Liver (tissue), 3 donors: ENCODE data around the gene CEP128.

ENCODE experiments used
- EGR1 ChIP-seq, 2 donors: IDR thresholded peaks; 2 replicates each; pipeline ENCODE4 v1.6.1; 2016 to 2018; ENCODE audit warnings: antibody characterized with exemption in 2 of 2, low read depth in 2 of 2
- FOXA1 ChIP-seq: IDR thresholded peaks from 2 replicates; pipeline ENCODE4 v1.6.1; 2016; ENCODE audit warnings: antibody characterized with exemption
- GABPA ChIP-seq, 2 donors: IDR thresholded peaks in 1 of 2; conservative IDR thresholded peaks in 1 of 2; 2 replicates each; pipeline ENCODE4 v1.6.1; 2016; ENCODE audit warnings: antibody characterized with exemption in 2 of 2, mild to moderate bottlenecking in 1 of 2, moderate library complexity in 1 of 2
- JUND ChIP-seq, 2 donors: IDR thresholded peaks; 2 replicates each; pipeline ENCODE4 v1.6.1; 2016; ENCODE audit warnings: antibody characterized with exemption in 2 of 2
- RAD21 ChIP-seq, 2 donors: IDR thresholded peaks; 2 replicates each; pipeline ENCODE4 v1.6.1; 2016; ENCODE audit warnings: antibody characterized with exemption in 2 of 2, mild to moderate bottlenecking in 2 of 2
- TAF1 ChIP-seq: conservative IDR thresholded peaks from 2 replicates; pipeline ENCODE4 v1.6.1; 2016; ENCODE audit warnings: antibody characterized with exemption, mild to moderate bottlenecking
- YY1 ChIP-seq: IDR thresholded peaks from 2 replicates; pipeline ENCODE4 v1.6.1; 2016; ENCODE audit warnings: antibody characterized with exemption, mild to moderate bottlenecking
- TF ChIP-seq, protein P1 (sequence below): fragments of 150-350 bp; IDR thresholded peaks from 2 replicates; pipeline ENCODE4 v1.5.1; 2017; ENCODE audit warnings: improper control_type of control experiment, low read depth, low read length; ENCODE audit not compliant: missing input control
- TF ChIP-seq, protein P2 (sequence below): IDR thresholded peaks from 2 replicates; pipeline ENCODE4 v1.6.1; 2016; ENCODE audit warnings: antibody characterized with exemption
- TF ChIP-seq, protein P3 (sequence below): IDR thresholded peaks from 2 replicates; pipeline ENCODE4 v1.6.1; 2016; ENCODE audit warnings: antibody characterized with exemption
- TF ChIP-seq, protein P4 (sequence below): IDR thresholded peaks from 2 replicates; pipeline ENCODE4 v1.6.1; 2016; ENCODE audit warnings: antibody characterized with exemption, mild to moderate bottlenecking
- donor health status: healthy.
- donor health status: healthy.

GRCh38 chr14:80669426-80669825, 272.1 kb downstream of the CEP128 start:
- TF ChIP-seq, protein P1, sequence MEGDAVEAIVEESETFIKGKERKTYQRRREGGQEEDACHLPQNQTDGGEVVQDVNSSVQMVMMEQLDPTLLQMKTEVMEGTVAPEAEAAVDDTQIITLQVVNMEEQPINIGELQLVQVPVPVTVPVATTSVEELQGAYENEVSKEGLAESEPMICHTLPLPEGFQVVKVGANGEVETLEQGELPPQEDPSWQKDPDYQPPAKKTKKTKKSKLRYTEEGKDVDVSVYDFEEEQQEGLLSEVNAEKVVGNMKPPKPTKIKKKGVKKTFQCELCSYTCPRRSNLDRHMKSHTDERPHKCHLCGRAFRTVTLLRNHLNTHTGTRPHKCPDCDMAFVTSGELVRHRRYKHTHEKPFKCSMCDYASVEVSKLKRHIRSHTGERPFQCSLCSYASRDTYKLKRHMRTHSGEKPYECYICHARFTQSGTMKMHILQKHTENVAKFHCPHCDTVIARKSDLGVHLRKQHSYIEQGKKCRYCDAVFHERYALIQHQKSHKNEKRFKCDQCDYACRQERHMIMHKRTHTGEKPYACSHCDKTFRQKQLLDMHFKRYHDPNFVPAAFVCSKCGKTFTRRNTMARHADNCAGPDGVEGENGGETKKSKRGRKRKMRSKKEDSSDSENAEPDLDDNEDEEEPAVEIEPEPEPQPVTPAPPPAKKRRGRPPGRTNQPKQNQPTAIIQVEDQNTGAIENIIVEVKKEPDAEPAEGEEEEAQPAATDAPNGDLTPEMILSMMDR, result no peak
- no peak for TF ChIP-seq GABPA (IDR thresholded peaks at IDR 0.05 in 1 of 2, conservative IDR thresholded peaks at IDR 0.05 in 1 of 2)
- no peak for TF ChIP-seq EGR1 (IDR thresholded peaks at IDR 0.05; ENCODE audit: low read depth in 2 of 2)
- TF ChIP-seq TAF1, result no peak
- TF ChIP-seq, protein P2, sequence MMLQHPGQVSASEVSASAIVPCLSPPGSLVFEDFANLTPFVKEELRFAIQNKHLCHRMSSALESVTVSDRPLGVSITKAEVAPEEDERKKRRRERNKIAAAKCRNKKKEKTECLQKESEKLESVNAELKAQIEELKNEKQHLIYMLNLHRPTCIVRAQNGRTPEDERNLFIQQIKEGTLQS, result no peak
- no peak for TF ChIP-seq JUND (IDR thresholded peaks at IDR 0.05)
- no peak for TF ChIP-seq RAD21 (IDR thresholded peaks at IDR 0.05)
- TF ChIP-seq, protein P3, sequence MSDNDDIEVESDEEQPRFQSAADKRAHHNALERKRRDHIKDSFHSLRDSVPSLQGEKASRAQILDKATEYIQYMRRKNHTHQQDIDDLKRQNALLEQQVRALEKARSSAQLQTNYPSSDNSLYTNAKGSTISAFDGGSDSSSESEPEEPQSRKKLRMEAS, result no peak
- TF ChIP-seq, protein P4, sequence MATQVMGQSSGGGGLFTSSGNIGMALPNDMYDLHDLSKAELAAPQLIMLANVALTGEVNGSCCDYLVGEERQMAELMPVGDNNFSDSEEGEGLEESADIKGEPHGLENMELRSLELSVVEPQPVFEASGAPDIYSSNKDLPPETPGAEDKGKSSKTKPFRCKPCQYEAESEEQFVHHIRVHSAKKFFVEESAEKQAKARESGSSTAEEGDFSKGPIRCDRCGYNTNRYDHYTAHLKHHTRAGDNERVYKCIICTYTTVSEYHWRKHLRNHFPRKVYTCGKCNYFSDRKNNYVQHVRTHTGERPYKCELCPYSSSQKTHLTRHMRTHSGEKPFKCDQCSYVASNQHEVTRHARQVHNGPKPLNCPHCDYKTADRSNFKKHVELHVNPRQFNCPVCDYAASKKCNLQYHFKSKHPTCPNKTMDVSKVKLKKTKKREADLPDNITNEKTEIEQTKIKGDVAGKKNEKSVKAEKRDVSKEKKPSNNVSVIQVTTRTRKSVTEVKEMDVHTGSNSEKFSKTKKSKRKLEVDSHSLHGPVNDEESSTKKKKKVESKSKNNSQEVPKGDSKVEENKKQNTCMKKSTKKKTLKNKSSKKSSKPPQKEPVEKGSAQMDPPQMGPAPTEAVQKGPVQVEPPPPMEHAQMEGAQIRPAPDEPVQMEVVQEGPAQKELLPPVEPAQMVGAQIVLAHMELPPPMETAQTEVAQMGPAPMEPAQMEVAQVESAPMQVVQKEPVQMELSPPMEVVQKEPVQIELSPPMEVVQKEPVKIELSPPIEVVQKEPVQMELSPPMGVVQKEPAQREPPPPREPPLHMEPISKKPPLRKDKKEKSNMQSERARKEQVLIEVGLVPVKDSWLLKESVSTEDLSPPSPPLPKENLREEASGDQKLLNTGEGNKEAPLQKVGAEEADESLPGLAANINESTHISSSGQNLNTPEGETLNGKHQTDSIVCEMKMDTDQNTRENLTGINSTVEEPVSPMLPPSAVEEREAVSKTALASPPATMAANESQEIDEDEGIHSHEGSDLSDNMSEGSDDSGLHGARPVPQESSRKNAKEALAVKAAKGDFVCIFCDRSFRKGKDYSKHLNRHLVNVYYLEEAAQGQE, result no peak
- TF ChIP-seq FOXA1, result no peak
- no peak for TF ChIP-seq YY1
